Activated naive CD8-positive, alpha-beta T cell (primary cell): Measurements from ENCODE around the gene PCDHB4.
"Not testable (repeated sequence)": the region's sequence is repeated elsewhere in the genome, so short reads cannot be mapped to it uniquely, and the experiment has no call there.

Experiments
- H3K27ac Mint-ChIP-seq: one replicate; pipeline ENCODE4 v1.8.0; 2021; ENCODE audit warnings: mixed read lengths
- H3K27me3 Mint-ChIP-seq: one replicate; pipeline ENCODE4 v1.8.0; 2021; ENCODE audit warnings: mixed read lengths
- H3K36me3 Mint-ChIP-seq: one replicate; pipeline ENCODE4 v1.8.0; 2021; ENCODE audit warnings: mixed read lengths
- H3K4me1 Mint-ChIP-seq: one replicate; pipeline ENCODE4 v1.8.0; 2021; ENCODE audit warnings: low read depth, mixed read lengths
- H3K4me3 Mint-ChIP-seq: one replicate; pipeline ENCODE4 v1.8.0; 2021; ENCODE audit warnings: mild to moderate bottlenecking, mixed read lengths
- H3K9me3 Mint-ChIP-seq: one replicate; pipeline ENCODE4 v1.8.0; 2021; ENCODE audit warnings: low read depth, mixed read lengths

The PCDHB4 gene

DNA sequence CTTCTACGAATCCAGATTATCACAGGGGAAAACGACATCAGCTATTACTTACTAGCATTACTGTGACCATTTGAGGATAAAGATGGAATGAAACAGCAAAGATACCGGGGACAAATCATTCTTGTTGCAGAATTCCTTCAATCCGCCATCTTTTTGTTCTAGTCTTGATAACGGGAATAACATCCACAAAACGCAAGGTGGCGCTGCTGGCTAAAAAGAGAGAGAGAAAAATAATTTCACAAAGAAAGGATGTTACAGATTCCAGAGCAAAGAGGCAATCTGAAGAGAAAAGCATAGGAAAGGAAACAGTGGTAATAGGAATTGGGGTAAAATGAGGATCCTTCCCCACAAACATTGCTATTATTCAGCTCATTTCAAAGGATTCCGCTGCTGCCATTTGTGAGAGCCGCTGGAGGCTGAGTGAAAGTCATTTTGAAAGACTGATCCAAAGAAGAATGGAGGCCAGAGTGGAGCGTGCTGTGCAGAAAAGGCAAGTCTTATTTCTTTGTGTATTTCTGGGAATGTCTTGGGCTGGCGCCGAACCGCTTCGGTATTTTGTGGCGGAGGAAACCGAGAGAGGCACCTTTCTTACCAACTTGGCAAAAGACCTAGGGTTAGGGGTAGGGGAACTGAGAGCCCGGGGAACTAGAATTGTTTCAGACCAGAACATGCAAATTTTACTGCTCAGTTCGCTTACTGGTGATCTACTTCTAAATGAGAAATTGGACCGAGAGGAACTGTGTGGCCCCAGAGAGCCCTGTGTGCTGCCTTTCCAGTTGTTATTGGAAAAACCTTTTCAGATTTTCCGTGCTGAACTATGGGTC is 51.0 kb downstream of the PCDHB4 start, which contains the start of gene PCDHB7:
Gene PCDHB7 (plus strand): TSS at position 264 of the 824 bp plus-strand sequence. CDS start 192 bp downstream, at position 456.
- H3K4me3 Mint-ChIP-seq = no peak within 1 kb of the TSS
- H3K4me1 Mint-ChIP-seq = no peaks in the 10 kb centered on the region
- H3K27ac Mint-ChIP-seq = no peak within 1 kb of the TSS
- peaks cover 5% of the 10 kb centered on the region for H3K9me3 Mint-ChIP-seq
- H3K27me3 Mint-ChIP-seq = peaks cover 35% of the 10 kb centered on the region
- H3K36me3 Mint-ChIP-seq = peaks cover 6% of the 10 kb centered on the region

- H3K27ac Mint-ChIP-seq, H3K4me1 Mint-ChIP-seq: not testable (repeated sequence)
- H3K27me3 Mint-ChIP-seq = peaks cover 23% of the 10 kb centered on the region
Observed at GRCh38 chr5:141174291-141175104, 52.9 kb downstream of the PCDHB4 start.

More at GRCh38 chr5:141174291-141175104, 52.9 kb downstream of the PCDHB4 start:
- H3K4me3 Mint-ChIP-seq, H3K9me3 Mint-ChIP-seq, H3K36me3 Mint-ChIP-seq: not testable (repeated sequence)
